GM18858 (cell line): Measurements from ENCODE around the gene SLAMF7.

Experiments
- ATAC-seq: cut with Tn5 transposase; IDR thresholded peaks from one replicate; pipeline ENCODE4 v1.9.1; 2021; ENCODE audit not compliant: unreplicated experiment

SLAMF7 gene

GRCh38 chr1:160744852-160745520 lies 5.9 kb downstream of the SLAMF7 start:
- ATAC-seq, result no peak

GRCh38 chr1:160745551-160745950 lies 6.5 kb downstream of the SLAMF7 start:
- no peak for ATAC-seq

- ATAC-seq, result no peak
Observed at GRCh38 chr1:160746836-160747500, 7.9 kb downstream of the SLAMF7 start.

- no peak for ATAC-seq
Observed at GRCh38 chr1:160747717-160748116, 8.7 kb downstream of the SLAMF7 start.

GRCh38 chr1:160748181-160748877 lies 9.3 kb downstream of the SLAMF7 start:
- ATAC-seq, result no peak

GRCh38 chr1:160748878-160749269 lies 9.8 kb downstream of the SLAMF7 start:
- no peak for ATAC-seq

- no peak for ATAC-seq
Observed at GRCh38 chr1:160750608-160751007, 11.6 kb downstream of the SLAMF7 start.

GRCh38 chr1:160752406-160752805 lies 13.4 kb downstream of the SLAMF7 start:
- no peak for ATAC-seq

GRCh38 chr1:160752924-160753323 lies 13.9 kb downstream of the SLAMF7 start:
- no peak for ATAC-seq

- no peak for ATAC-seq
Observed at GRCh38 chr1:160753594-160753993, 14.5 kb downstream of the SLAMF7 start.

GRCh38 chr1:160755461-160755860 lies 16.4 kb downstream of the SLAMF7 start:
- no peak for ATAC-seq

GRCh38 chr1:160755911-160756848 lies 17.1 kb downstream of the SLAMF7 start:
- peak; percentile 42 for ATAC-seq

- ATAC-seq, result peak; percentile 2
Observed at GRCh38 chr1:160756849-160757201, 17.8 kb downstream of the SLAMF7 start.

- ATAC-seq, result no peak
Observed at GRCh38 chr1:160758521-160758920, 19.5 kb downstream of the SLAMF7 start.

- ATAC-seq, result no peak
Observed at GRCh38 chr1:160759740-160760139, 20.7 kb downstream of the SLAMF7 start.

- ATAC-seq, result no peak
Observed at GRCh38 chr1:160761046-160761445, 22.0 kb downstream of the SLAMF7 start.

- ATAC-seq, result no peak
Observed at GRCh38 chr1:160761886-160762285, 22.8 kb downstream of the SLAMF7 start.

- ATAC-seq, result no peak
Observed at GRCh38 chr1:160763993-160764392, 24.9 kb downstream of the SLAMF7 start.

- peak; percentile 50 for ATAC-seq
Observed at GRCh38 chr1:160767395-160768294, 28.6 kb downstream of the SLAMF7 start.

- peak; percentile 46 for ATAC-seq
Observed at GRCh38 chr1:160768295-160768657, 29.2 kb downstream of the SLAMF7 start.
